HT1080 (cell line): ENCODE results near the gene AQP2. TPM values are rescaled to one million over a fixed set of nuclear protein-coding genes. Genes with fewer than 3 reads are reported as not detected.

Experiments used
- DNase-seq: peaks from one replicate; pipeline ENCODE4 v3.0.0-alpha.2; 2015; ENCODE audit warnings: low read depth
- polyA plus RNA-seq, 2 experiments: library from polyadenylated mRNA; depleted of rRNA; stranded (reverse); fragments of >200 nt; gene quantifications; 2 replicates each; pipeline ENCODE4 v1.2.3, GENCODE V29; 2015
- total RNA-seq: library from RNA; depleted of rRNA; stranded (reverse); fragments of >200 nt; shearing (Covaris generic); gene quantifications from 2 replicates; pipeline ENCODE4 v1.2.3, GENCODE V29; 2014; rRNA removed

The AQP2 gene
- total RNA-seq = not detected in 2 replicates
- not detected in 2 replicates for polyA plus RNA-seq (2015; cell fraction: cytosol; rRNA removed)
- not detected in 2 replicates for polyA plus RNA-seq (2015; cell fraction: nucleus; rRNA removed)

GRCh38 chr12:49950273-49951251, at the start of gene AQP2:
TSS of gene AQP2 (plus strand) at chr12:49950737. CDS start at chr12:49950831, 94 bp downstream.
- DNase-seq = no peak

GRCh38 chr12:49901026-49901425, 49.5 kb upstream of the AQP2 start:
- DNase-seq = no peak

GRCh38 chr12:49901986-49902385, 48.6 kb upstream of the AQP2 start:
- no peak for DNase-seq

- no peak for DNase-seq
Observed at GRCh38 chr12:49902399-49903350, 47.9 kb upstream of the AQP2 start.

- DNase-seq = no peak
Observed at GRCh38 chr12:49903351-49903699, 47.2 kb upstream of the AQP2 start.

- DNase-seq = no peak
Observed at GRCh38 chr12:49903700-49904423, 46.7 kb upstream of the AQP2 start, which contains the start of gene FAIM2. TSS of gene FAIM2 (minus strand) at chr12:49903900. CDS start at chr12:49903792, 108 bp downstream.

GRCh38 chr12:49904601-49905000, 45.9 kb upstream of the AQP2 start:
- DNase-seq = no peak

GRCh38 chr12:49905718-49906314, 44.7 kb upstream of the AQP2 start:
- DNase-seq = no peak

- no peak for DNase-seq
Observed at GRCh38 chr12:49907352-49907751, 43.2 kb upstream of the AQP2 start.

GRCh38 chr12:49909356-49909755, 41.2 kb upstream of the AQP2 start:
- no peak for DNase-seq

- peak; percentile 40 for DNase-seq
Observed at GRCh38 chr12:49909826-49910225, 40.7 kb upstream of the AQP2 start.

- no peak for DNase-seq
Observed at GRCh38 chr12:49910331-49911212, 40.0 kb upstream of the AQP2 start.

GRCh38 chr12:49911213-49911605, 39.3 kb upstream of the AQP2 start:
- no peak for DNase-seq

GRCh38 chr12:49912345-49913255, 37.9 kb upstream of the AQP2 start:
- no peak for DNase-seq

- no peak for DNase-seq
Observed at GRCh38 chr12:49916129-49916919, 34.2 kb upstream of the AQP2 start.

- DNase-seq = no peak
Observed at GRCh38 chr12:49917166-49917787, 33.3 kb upstream of the AQP2 start.

GRCh38 chr12:49917788-49918173, 32.8 kb upstream of the AQP2 start:
- DNase-seq = no peak
